T1000 (cell line): ENCODE data around the gene ADAT2.

ENCODE experiments used
- DNase-seq: peaks from one replicate; lab custom pipeline; 2025; ENCODE audit warnings: mixed read lengths; lab: John Stamatoyannopoulos, UW

Gene ADAT2

DNA sequence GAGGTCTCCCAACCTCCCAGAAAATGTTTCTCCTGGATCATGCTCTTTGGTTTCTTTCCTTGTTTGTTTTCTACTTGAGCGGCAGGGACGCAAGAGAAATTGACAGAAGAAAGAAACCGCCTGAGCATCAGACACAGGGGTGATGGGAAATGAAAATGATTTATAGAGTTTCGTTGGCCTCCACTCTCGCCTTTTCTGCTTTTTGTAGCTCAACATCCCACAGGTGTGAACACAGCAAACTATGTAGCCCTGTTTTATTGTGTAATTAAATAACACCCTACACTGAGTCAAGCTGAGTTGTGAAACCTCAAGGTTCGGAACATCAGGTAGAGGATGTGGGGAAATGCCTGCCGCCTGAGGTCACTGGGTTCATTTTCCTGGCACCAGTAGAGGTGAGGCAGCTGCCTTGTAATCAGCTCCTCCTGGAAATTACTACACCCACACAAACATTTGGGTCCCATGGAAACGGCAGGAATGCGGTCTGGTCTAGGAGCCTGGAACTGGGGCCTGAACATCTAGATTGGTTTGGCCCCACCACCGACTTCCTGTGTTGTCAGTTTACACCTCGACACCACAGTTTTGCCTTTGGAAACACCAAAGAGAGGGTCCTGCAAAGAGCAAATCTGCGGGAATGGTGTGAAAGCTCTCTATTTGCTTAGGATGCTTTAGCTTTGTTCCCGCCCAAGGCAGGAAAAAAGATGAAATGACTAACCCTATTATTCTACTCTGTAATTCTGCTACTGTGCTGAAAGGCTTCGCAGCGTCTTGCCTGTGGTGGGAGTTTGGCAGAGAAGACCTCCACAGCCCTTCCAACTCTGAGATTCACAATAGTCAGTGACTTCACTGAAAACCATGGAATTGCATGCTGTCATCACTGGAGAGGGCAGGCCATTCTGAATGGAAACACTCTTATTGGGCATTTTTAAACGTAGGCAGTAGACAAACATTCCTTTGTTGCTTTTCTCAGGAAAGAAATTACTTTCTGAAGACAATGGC is 53.0 kb downstream of the ADAT2 start:
- DNase-seq: no peak

- no peak for DNase-seq
These were observed 53.8 kb downstream of the ADAT2 start for GRCh38 chr6:143396497-143397226.

DNA sequence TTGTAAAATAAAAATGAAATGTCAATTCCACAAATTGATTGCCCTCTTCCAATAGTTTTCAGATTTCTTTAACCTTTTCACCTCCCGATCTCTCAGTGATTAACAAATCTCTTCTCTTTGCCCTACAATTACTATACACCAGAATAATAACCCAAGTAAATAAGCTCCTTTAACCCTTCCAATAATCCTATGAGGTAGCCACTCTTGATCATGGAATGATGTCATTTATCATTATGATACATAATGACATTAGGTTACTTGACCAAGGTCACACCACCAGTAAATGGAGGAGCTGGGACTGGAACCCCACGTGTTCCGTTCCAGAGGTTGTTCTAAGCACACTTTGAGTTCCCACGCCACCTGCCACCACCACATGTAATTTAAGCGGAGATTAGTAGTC is 54.8 kb downstream of the ADAT2 start:
- DNase-seq: no peak

- DNase-seq: no peak
These were observed 56.1 kb downstream of the ADAT2 start for GRCh38 chr6:143394389-143394788.

- DNase-seq: no peak
These were observed 60.2 kb downstream of the ADAT2 start for GRCh38 chr6:143390278-143390677.

DNA sequence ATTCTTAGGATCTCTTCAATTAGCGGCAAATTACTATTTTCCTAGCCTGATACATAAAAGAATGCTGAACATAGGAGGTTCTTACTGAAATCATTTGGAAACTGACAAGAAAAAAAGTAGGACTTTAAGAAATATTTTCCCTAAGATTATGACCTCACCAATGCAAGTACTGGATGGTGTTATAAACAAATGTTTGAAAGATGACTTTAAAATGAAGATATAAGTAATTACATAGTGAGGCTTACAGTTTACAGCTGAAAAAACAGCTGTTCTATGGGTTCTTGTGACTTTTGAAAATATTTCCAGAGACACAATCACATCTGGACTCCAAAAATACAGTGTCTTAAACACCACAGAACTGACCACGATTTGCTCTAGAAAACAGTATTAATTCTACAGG is 64.9 kb downstream of the ADAT2 start:
- no peak for DNase-seq

DNA sequence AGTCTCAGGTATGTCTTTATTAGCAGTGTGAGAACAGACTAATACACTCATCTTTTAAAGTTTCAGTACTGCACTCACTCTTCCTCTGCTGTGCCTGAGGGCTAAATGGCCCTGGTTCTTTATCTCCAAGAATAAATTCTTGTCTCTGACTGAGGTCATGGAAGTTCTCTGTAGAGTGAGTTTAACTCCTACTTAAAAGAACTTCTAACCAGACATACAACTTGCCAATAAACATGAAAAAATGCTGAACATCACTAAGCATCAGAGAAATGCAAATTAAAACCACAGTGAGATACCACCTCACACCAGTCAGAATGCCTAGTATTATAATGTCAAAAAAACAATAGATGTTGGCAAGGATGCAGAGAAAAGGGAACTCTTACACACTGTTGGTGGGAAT is 73.6 kb downstream of the ADAT2 start:
- no peak for DNase-seq

- DNase-seq: no peak
These were observed 74.1 kb downstream of the ADAT2 start for GRCh38 chr6:143376375-143376774.

GRCh38 chr6:143375022-143375585 is 75.4 kb downstream of the ADAT2 start:
- DNase-seq: no peak

DNA sequence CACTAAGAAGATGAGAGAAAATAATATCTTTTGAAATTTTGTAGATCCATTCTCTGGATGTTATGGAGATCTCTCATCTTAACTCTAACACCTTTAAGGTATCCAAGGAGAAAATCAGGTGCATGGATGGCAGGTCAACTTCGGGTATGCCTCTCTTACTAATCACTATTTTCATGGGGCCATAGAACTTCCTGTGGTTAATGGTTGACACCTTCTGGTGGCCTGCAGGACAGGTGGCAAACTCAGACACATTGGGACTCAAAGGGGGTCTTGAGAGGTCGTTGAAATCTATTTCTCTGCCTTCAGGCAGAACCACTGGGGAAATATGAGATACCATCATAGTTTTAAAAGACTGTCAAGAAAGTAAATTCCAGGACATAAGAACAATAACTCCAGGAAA is 76.5 kb downstream of the ADAT2 start:
- no peak for DNase-seq
